Breast epithelium (tissue), 4 donors: ENCODE results near the gene SRRT. TPM values are rescaled to one million over a fixed set of nuclear protein-coding genes. Genes with fewer than 3 reads are reported as not detected.
A peak's percentile ranks its signal among the peaks of the same experiment; 100 is the strongest.

Experiments
- DNase-seq, 2 donors: peaks; one replicate each; pipeline ENCODE4 v3.0.0-alpha.2; 2019; ENCODE audit warnings: low spot score in 2 of 2
- H3K27ac ChIP-seq, 2 donors: fragments of 200-600 bp; sonication (generic) in 1 of 2; one replicate each; pipeline ENCODE4 v1.5.1; 2016 to 2019; ENCODE audit warnings: mild to moderate bottlenecking in 1 of 2
- H3K27me3 ChIP-seq, 2 donors: fragments of 200-600 bp; sonication (generic) in 1 of 2; one replicate each; pipeline versions ENCODE4 v1.5.1 to v1.6.0; 2017 to 2019; ENCODE audit warnings: control low read depth in 1 of 2, mild to moderate bottlenecking in 1 of 2
- H3K36me3 ChIP-seq: fragments of 200-600 bp; one replicate; pipeline ENCODE4 v1.5.1; 2019
- H3K4me1 ChIP-seq, 2 donors: fragments of 200-600 bp; sonication (generic); one replicate each; pipeline ENCODE4 v1.5.1; 2016 to 2019; ENCODE audit warnings: control low read depth in 1 of 2
- H3K4me3 ChIP-seq, 3 donors: fragments of 200-600 bp; sonication (generic); 1 replicate in 2 of 3; 2 replicates in 1 of 3; pipeline ENCODE4 v1.5.1; 2016 to 2019; ENCODE audit warnings: mild to moderate bottlenecking in 3 of 3, moderate library complexity in 2 of 3
- H3K9me3 ChIP-seq, 2 donors: fragments of 200-600 bp; sonication (generic) in 1 of 2; one replicate each; pipeline ENCODE4 v1.5.1; 2016 to 2019; ENCODE audit warnings: control low read depth in 1 of 2
- POLR2A ChIP-seq: fragments of 450-650 bp; IDR thresholded peaks from one replicate; pipeline ENCODE4 v1.6.1; 2016; ENCODE audit warnings: antibody characterized with exemption, mild to moderate bottlenecking, moderate library complexity
- POLR2AphosphoS5 ChIP-seq, 3 donors: sonication (generic); formaldehyde crosslinking; IDR thresholded peaks; one replicate each; pipeline ENCODE4 v1.6.1; 2017; ENCODE audit warnings: antibody characterized with exemption in 3 of 3
- intact Hi-C: fragments of 100-400 bp; cut with DNase I; formaldehyde crosslinking; loops from one replicate; pipeline ENCODE4 v1.15.1; 2023; ENCODE audit warnings: low total_unique reads
- total RNA-seq, 3 donors: library from RNA; depleted of rRNA; stranded (reverse); fragments of >200 nt; gene quantifications; one replicate each; pipeline ENCODE4 v1.1.0, GENCODE V29; 2016
- TF ChIP-seq, protein P1 (sequence below), 3 donors: fragments of 450-650 bp; IDR thresholded peaks; one replicate each; pipeline ENCODE4 v1.5.1; 2016 to 2017; ENCODE audit warnings: antibody characterized with exemption in 3 of 3, mild to moderate bottlenecking in 3 of 3, moderate library complexity in 3 of 3

Gene SRRT
- total RNA-seq, 3 donors from 2014 or later = 45.8 to 111 (median 104) TPM

DNA sequence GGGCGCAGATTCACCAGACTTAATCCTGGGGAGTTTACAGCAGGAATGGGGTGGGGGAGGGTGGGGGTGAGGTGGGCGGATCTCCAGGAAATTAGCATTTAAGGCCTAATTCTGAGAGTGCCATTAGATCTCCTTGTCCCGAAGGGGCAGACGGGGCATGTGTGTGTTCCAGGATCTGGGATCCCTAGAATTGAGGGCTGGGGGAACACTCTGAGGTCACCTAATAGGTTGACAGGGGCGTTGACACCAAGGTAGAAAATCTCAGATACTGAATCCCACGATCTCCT is 38.1 kb upstream of the SRRT start:
- H3K4me1 ChIP-seq = peaks cover 0 to 8% of the 10 kb centered on the region in 2 donors
- H3K27ac ChIP-seq = peak overlapping the region; percentile 92 to 93
- no peaks in the 10 kb centered on the region for H3K36me3 ChIP-seq
- H3K9me3 ChIP-seq = no peaks in the 10 kb centered on the region
- DNase-seq = no peak
- intact Hi-C loops = no loop called here
- peak overlapping the region; percentile 32 to 62 (median 52) for H3K4me3 ChIP-seq
- H3K27me3 ChIP-seq = no peaks in the 10 kb centered on the region
- TF ChIP-seq, protein P1, sequence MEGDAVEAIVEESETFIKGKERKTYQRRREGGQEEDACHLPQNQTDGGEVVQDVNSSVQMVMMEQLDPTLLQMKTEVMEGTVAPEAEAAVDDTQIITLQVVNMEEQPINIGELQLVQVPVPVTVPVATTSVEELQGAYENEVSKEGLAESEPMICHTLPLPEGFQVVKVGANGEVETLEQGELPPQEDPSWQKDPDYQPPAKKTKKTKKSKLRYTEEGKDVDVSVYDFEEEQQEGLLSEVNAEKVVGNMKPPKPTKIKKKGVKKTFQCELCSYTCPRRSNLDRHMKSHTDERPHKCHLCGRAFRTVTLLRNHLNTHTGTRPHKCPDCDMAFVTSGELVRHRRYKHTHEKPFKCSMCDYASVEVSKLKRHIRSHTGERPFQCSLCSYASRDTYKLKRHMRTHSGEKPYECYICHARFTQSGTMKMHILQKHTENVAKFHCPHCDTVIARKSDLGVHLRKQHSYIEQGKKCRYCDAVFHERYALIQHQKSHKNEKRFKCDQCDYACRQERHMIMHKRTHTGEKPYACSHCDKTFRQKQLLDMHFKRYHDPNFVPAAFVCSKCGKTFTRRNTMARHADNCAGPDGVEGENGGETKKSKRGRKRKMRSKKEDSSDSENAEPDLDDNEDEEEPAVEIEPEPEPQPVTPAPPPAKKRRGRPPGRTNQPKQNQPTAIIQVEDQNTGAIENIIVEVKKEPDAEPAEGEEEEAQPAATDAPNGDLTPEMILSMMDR (IDR thresholded peaks at IDR 0.05) = no peak
- TF ChIP-seq POLR2A (no peak), POLR2AphosphoS5 (IDR thresholded peaks at IDR 0.05) (no peak)

DNA sequence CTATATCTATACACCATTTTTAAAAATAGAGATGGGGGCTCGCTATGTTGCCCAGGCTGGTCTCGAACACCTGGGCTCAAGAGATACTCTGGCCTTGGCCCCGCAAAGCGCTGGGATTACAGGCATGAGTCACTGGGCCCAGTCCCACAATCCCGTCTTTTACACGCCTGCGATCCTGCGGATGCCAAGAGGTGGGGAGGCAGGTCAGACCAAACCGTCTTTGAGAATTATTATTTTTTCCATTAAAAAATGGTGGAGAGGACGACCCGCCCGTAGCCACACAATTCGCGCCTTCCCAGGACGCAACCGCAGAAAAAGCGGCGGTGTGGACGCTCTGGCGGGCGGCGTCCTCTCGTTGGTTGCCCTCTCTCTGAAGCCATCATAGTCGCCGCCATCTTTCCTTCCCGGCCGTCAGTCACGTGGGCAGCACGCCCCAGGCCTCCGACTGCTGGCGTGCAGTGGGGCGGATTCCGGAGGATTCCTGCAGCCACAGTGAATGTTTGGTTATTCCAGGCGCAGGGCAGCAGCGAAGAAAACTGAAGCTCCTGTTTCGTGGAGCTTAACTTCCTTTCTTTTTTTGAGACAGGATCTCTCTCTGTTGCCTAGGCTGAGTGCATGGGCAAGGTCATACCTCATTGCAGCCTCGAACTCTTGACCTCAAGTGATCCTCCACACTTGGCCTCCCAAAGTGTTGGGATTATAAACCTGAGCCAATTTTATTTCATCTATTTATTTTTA is 37.6 kb upstream of the SRRT start:
- Histone ChIP-seq H3K4me1 (peaks cover 0 to 8% of the 10 kb centered on the region in 2 donors), H3K9me3 (no peaks in the 10 kb centered on the region), H3K27me3 (no peaks in the 10 kb centered on the region), H3K4me3 (peak overlapping the region; percentile 32 to 62 (median 52)), H3K36me3 (no peaks in the 10 kb centered on the region), H3K27ac (peak overlapping the region; percentile 92 to 93)
- TF ChIP-seq POLR2AphosphoS5 (IDR thresholded peaks at IDR 0.05) (peak; percentile 73 to 81 (median 75)), POLR2A (no peak)
- TF ChIP-seq, protein P1 (IDR thresholded peaks at IDR 0.05) = no peak
- DNase-seq = peak; percentile 91 to 94
- intact Hi-C loops = no loop called here

DNA sequence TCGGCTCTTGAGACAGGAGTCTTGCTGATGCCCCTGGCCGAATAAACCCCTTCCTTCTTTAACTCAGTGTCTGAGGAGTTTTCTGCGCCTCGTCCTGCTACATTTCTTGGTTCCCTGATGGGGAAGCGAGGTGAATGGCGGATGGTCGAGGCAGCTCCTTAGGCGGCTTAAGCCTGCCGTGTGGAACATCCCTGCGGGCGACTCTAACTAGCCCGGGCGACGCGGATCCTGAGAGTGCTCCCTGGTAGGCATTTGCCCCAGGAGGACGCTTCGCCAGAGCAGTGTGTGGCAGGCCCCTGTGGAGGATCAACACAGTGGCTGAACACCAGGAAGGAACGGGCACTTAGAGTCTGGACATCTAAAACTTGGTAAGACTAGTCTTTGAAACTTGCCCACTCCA is 35.5 kb upstream of the SRRT start:
- Histone ChIP-seq H3K36me3 (no peaks in the 10 kb centered on the region), H3K27me3 (no peaks in the 10 kb centered on the region), H3K9me3 (no peaks in the 10 kb centered on the region), H3K4me1 (peaks cover 0 to 8% of the 10 kb centered on the region in 2 donors), H3K4me3 (no peak overlapping the region), H3K27ac (no peak overlapping the region)
- intact Hi-C loops = no loop called here
- TF ChIP-seq POLR2AphosphoS5 (IDR thresholded peaks at IDR 0.05) (no peak), POLR2A (no peak)
- TF ChIP-seq, protein P1 (IDR thresholded peaks at IDR 0.05) = no peak
- no peak for DNase-seq

- H3K9me3 ChIP-seq = no peaks in the 10 kb centered on the region
- H3K36me3 ChIP-seq = no peaks in the 10 kb centered on the region
- intact Hi-C loops = no loop called here
- no peak for DNase-seq
- peak overlapping the region in 1 of 2 donors; percentile 7 for H3K27ac ChIP-seq
- TF ChIP-seq POLR2A = no peak
- no peak for TF ChIP-seq POLR2AphosphoS5 (IDR thresholded peaks at IDR 0.05)
- TF ChIP-seq, protein P1 (IDR thresholded peaks at IDR 0.05) = no peak
- H3K4me3 ChIP-seq = no peak overlapping the region
- peaks cover 0 to 8% of the 10 kb centered on the region in 2 donors for H3K4me1 ChIP-seq
- no peaks in the 10 kb centered on the region for H3K27me3 ChIP-seq
These were observed 34.3 kb upstream of the SRRT start for GRCh38 chr7:100840470-100841100.

DNA sequence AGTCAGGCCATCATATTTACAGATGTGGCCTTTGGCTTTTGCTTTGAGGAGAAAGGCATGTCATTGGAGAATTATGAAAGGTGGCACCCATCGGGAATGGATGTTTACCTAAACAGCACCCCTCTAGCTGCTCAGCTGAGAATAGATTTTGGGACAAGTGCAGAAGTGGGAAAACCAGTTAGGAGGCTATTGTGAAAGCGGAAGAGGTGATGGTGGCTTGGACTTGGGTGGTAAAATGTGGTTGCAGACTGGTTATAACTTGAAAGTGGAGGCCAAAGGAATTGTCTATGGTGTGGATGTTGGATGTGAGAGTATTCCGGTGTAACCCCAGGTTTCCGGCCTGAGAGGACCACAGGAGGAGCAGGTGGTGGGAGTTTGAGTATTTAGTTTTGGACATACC is 27.5 kb upstream of the SRRT start:
- no peaks in the 10 kb centered on the region for H3K4me1 ChIP-seq
- no peaks in the 10 kb centered on the region for H3K9me3 ChIP-seq
- H3K27ac ChIP-seq = peak overlapping the region in 1 of 2 donors; percentile 34
- no peak for DNase-seq
- no peaks in the 10 kb centered on the region for H3K27me3 ChIP-seq
- TF ChIP-seq POLR2A = no peak
- TF ChIP-seq POLR2AphosphoS5 (IDR thresholded peaks at IDR 0.05) = peak in 1 of 3 donors; percentile 58
- TF ChIP-seq, protein P1 (IDR thresholded peaks at IDR 0.05) = no peak
- no peaks in the 10 kb centered on the region for H3K36me3 ChIP-seq
- intact Hi-C loops = no loop called here
- no peak overlapping the region for H3K4me3 ChIP-seq
